ENCODE results near the gene CAMTA1.

The CAMTA1 gene

DNA sequence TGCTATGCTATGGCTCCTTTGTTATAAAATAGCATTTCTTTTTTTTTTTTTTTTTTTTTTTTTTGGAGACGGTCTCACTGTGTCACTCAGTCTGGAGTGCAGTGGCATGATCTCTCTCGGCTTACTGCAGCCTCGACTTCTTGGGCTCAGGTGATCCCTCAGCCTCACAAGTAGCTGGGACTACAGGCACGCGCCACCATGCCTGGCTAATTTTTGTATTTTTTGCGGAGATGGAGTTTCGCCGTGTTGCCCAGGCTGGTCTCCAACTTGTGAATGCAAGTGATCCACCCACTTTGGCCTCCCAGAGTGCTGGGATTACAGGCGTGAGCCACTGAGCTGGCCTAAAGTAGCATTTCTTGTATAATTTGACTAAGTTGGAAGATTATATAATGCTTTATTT, 10.8 kb downstream of the CAMTA1 start:
- no peak overlapping the region for H3K27ac ChIP-seq
- ChIA-PET POLR2A (ENCODE audit: low non-redundant PET) (interaction anchor here (1.6 kb wide), 1 partner anchor 11 kb away, joined by 6 read pairs; the partner anchor contains the start of gene CAMTA1), CTCF (interaction anchor here (0.6 kb wide), 1 partner anchor 273 kb away, joined by 3 read pairs; no protein-coding TSS in a partner anchor)
- TF ChIP-seq, protein P1, sequence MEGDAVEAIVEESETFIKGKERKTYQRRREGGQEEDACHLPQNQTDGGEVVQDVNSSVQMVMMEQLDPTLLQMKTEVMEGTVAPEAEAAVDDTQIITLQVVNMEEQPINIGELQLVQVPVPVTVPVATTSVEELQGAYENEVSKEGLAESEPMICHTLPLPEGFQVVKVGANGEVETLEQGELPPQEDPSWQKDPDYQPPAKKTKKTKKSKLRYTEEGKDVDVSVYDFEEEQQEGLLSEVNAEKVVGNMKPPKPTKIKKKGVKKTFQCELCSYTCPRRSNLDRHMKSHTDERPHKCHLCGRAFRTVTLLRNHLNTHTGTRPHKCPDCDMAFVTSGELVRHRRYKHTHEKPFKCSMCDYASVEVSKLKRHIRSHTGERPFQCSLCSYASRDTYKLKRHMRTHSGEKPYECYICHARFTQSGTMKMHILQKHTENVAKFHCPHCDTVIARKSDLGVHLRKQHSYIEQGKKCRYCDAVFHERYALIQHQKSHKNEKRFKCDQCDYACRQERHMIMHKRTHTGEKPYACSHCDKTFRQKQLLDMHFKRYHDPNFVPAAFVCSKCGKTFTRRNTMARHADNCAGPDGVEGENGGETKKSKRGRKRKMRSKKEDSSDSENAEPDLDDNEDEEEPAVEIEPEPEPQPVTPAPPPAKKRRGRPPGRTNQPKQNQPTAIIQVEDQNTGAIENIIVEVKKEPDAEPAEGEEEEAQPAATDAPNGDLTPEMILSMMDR (conservative IDR thresholded peaks at IDR 0.05; ENCODE audit: low read depth): no peak
- DNase-seq (ENCODE audit: low spot score): no peak

DNA sequence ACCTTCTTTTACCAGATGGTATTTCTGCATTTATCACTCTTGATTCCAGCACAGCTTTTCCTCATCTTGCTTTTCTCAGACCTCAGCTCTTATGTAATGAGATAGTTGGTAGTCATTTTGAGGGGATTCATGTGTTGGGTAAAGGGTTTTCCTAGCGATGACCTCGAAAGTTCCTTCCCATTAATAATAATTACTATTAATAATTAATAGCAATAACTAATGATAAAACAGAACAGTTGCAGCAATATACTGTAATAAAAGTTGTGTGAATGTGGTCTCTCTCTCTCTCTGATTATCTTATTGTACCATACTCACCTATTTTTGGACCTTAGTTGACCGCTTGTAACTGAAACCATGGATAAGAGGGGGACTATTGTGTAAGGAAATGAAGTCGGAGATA, 14.2 kb downstream of the CAMTA1 start:
- H3K27ac ChIP-seq: no peak overlapping the region
- ChIA-PET POLR2A (ENCODE audit: low non-redundant PET) (no interaction called here), CTCF (no interaction called here)
- no peak for DNase-seq (ENCODE audit: low spot score)
- TF ChIP-seq, protein P1 (conservative IDR thresholded peaks at IDR 0.05; ENCODE audit: low read depth): no peak

GRCh38 chr1:6800745-6801144, 15.5 kb downstream of the CAMTA1 start:
- H3K27ac ChIP-seq: no peak overlapping the region
- TF ChIP-seq, protein P1 (conservative IDR thresholded peaks at IDR 0.05; ENCODE audit: low read depth): no peak
- ChIA-PET CTCF (interaction anchor here (1.3 kb wide), 1 partner anchor 15 kb away, joined by 3 read pairs; the partner anchor contains the start of gene CAMTA1), POLR2A (ENCODE audit: low non-redundant PET) (no interaction called here)
- DNase-seq (ENCODE audit: low spot score): no peak

DNA sequence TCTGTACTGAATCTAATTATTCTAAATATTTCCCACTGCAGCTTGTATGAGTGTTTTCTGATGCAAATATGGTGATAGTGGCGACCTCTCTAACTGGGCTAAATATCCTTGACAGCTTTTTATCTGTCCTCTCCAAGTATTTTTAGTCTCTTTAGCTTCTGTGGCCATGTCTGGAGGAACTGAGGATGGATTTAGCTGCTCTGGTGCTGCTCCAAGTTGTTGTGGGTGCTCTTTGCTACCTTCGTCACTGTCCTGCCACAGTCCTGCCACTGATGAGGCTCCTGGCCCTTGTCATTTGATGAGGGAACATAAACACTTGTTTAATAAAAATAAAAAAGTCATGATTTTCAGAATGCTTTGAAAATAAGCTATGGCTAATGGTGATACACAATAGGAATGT, 15.9 kb downstream of the CAMTA1 start:
- DNase-seq (ENCODE audit: low spot score): no peak
- TF ChIP-seq, protein P1 (conservative IDR thresholded peaks at IDR 0.05; ENCODE audit: low read depth): no peak
- ChIA-PET POLR2A (ENCODE audit: low non-redundant PET) (no interaction called here), CTCF (interaction anchor here (1.3 kb wide), 1 partner anchor 15 kb away, joined by 3 read pairs; the partner anchor contains the start of gene CAMTA1)
- no peak overlapping the region for H3K27ac ChIP-seq

GRCh38 chr1:6801966-6802365, 16.7 kb downstream of the CAMTA1 start:
- no peak for DNase-seq (ENCODE audit: low spot score)
- TF ChIP-seq, protein P1 (conservative IDR thresholded peaks at IDR 0.05; ENCODE audit: low read depth): no peak
- no peak overlapping the region for H3K27ac ChIP-seq
- CTCF ChIA-PET: interaction anchor here (0.7 to 1.3 kb wide), 2 partner anchors 16 to 17 kb away, joined by 3 read pairs; partner anchors contain the start of gene CAMTA1
- POLR2A ChIA-PET (ENCODE audit: low non-redundant PET): no interaction called here

- ChIA-PET POLR2A (ENCODE audit: low non-redundant PET) (no interaction called here), CTCF (interaction anchor here (0.7 kb wide), 1 partner anchor 17 kb away, joined by 3 read pairs; the partner anchor contains the start of gene CAMTA1)
- H3K27ac ChIP-seq: no peak overlapping the region
- TF ChIP-seq, protein P1 (conservative IDR thresholded peaks at IDR 0.05; ENCODE audit: low read depth): no peak
- no peak for DNase-seq (ENCODE audit: low spot score)
Observed at GRCh38 chr1:6802454-6802853, 17.2 kb downstream of the CAMTA1 start.
